Neuronal stem cell (in vitro differentiated cells): Measurements from ENCODE around the gene ITGA3.

Source experiments
- DNase-seq: peaks from one replicate; pipeline ENCODE4 v3.0.0-alpha.2; 2013; ENCODE audit warnings: low spot score
- H2AFZ ChIP-seq: one replicate; pipeline ENCODE4 v1.6.1; 2013; ENCODE audit warnings: mild to moderate bottlenecking, low read length, inconsistent platforms
- H2AK5ac ChIP-seq: 2 replicates; pipeline ENCODE4 v1.6.1; 2013; ENCODE audit warnings: low read depth, mild to moderate bottlenecking, inconsistent platforms, low read length, moderate library complexity, mixed read lengths
- H2BK120ac ChIP-seq: 2 replicates; pipeline ENCODE4 v1.6.1; 2013; ENCODE audit warnings: low read depth, mild to moderate bottlenecking, inconsistent platforms, low read length, moderate library complexity, mixed read lengths
- H2BK12ac ChIP-seq: one replicate; pipeline ENCODE4 v1.6.1; 2013; ENCODE audit warnings: low read length, inconsistent platforms
- H2BK15ac ChIP-seq: 2 replicates; pipeline ENCODE4 v1.6.1; 2013; ENCODE audit warnings: mild to moderate bottlenecking, low read length, inconsistent platforms, mixed read lengths
- H2BK5ac ChIP-seq: one replicate; pipeline ENCODE4 v1.6.1; 2013; ENCODE audit warnings: inconsistent platforms, mild to moderate bottlenecking, low read length, moderate library complexity
- H3K14ac ChIP-seq: one replicate; pipeline ENCODE4 v1.6.1; 2013; ENCODE audit warnings: low read length, inconsistent platforms
- H3K18ac ChIP-seq: 2 replicates; pipeline ENCODE4 v1.6.1; 2013; ENCODE audit warnings: low read length, inconsistent platforms
- H3K23ac ChIP-seq: 2 replicates; pipeline ENCODE4 v1.6.1; 2013; ENCODE audit warnings: low read depth, mild to moderate bottlenecking, mixed read lengths, low read length, inconsistent platforms; ENCODE audit not compliant: poor library complexity
- H3K27ac ChIP-seq: replicated peaks from 3 replicates; pipeline ENCODE4 v1.5.1; 2013; ENCODE audit warnings: low read length, inconsistent platforms
- H3K27me3 ChIP-seq, 3 experiments: 2 replicates each; pipeline ENCODE4 v1.6.1; 2013; ENCODE audit warnings: low read length in 3 of 3, mild to moderate bottlenecking in 2 of 3, inconsistent platforms in 1 of 3, low read depth in 1 of 3, mixed read lengths in 1 of 3, moderate library complexity in 1 of 3; ENCODE audit not compliant: control insufficient read depth in 3 of 3, insufficient read depth in 3 of 3
- H3K36me3 ChIP-seq, 2 donors: replicated peaks in 1 of 2; 2 replicates each; pipeline ENCODE4 v1.6.1; 2013; ENCODE audit warnings: low read length in 2 of 2; ENCODE audit not compliant: control insufficient read depth in 2 of 2, insufficient read depth in 2 of 2
- H3K4ac ChIP-seq: 2 replicates; pipeline ENCODE4 v1.6.1; 2013; ENCODE audit warnings: inconsistent platforms, mild to moderate bottlenecking, low read length, moderate library complexity
- H3K4me1 ChIP-seq, 2 donors: 1 replicate in 1 of 2; 2 replicates in 1 of 2; pipeline ENCODE4 v1.6.1; 2013; ENCODE audit warnings: low read length in 2 of 2, low read depth in 1 of 2; ENCODE audit not compliant: control insufficient read depth in 2 of 2, insufficient read depth in 1 of 2
- H3K4me2 ChIP-seq: one replicate; pipeline ENCODE4 v1.6.1; 2013; ENCODE audit warnings: mild to moderate bottlenecking, low read length, inconsistent platforms; ENCODE audit not compliant: insufficient read depth, poor library complexity, severe bottlenecking
- H3K4me3 ChIP-seq, 2 donors: 2 replicates each; pipeline ENCODE4 v1.5.1; 2013; ENCODE audit warnings: low read length in 2 of 2, mild to moderate bottlenecking in 2 of 2, inconsistent platforms in 1 of 2, moderate library complexity in 1 of 2
- H3K79me1 ChIP-seq: one replicate; pipeline ENCODE4 v1.6.1; 2013; ENCODE audit warnings: low read depth, mild to moderate bottlenecking, inconsistent platforms, low read length, moderate library complexity
- H3K9ac ChIP-seq: one replicate; pipeline ENCODE4 v1.6.1; 2013; ENCODE audit warnings: mild to moderate bottlenecking, low read depth, low read length, inconsistent platforms; ENCODE audit not compliant: poor library complexity
- H3K9me3 ChIP-seq, 2 donors: replicated peaks in 1 of 2; 2 replicates each; pipeline versions ENCODE3 to v1.6.1; 2013; ENCODE audit warnings: low read length in 2 of 2, mild to moderate bottlenecking in 2 of 2, inconsistent platforms in 1 of 2, low read depth in 1 of 2, mixed read lengths in 1 of 2, moderate library complexity in 1 of 2; ENCODE audit not compliant: control insufficient read depth in 2 of 2, insufficient read depth in 1 of 2
- H4K8ac ChIP-seq: one replicate; pipeline ENCODE4 v1.6.1; 2013; ENCODE audit warnings: low read depth, mild to moderate bottlenecking, inconsistent platforms, low read length, moderate library complexity
- H4K91ac ChIP-seq: one replicate; pipeline ENCODE4 v1.6.1; 2013; ENCODE audit warnings: low read length, low read depth, mild to moderate bottlenecking, inconsistent platforms; ENCODE audit not compliant: poor library complexity
- WGBS, 2 donors: extraction: QIAGEN DNeasy Blood & Tissue Kit; methylation state at CpG; one replicate each; pipeline ENCODE4 v1.1.7; 2013; ENCODE audit warnings: missing lambda C conversion rate in 2 of 2, mixed read lengths in 1 of 2; ENCODE audit not compliant: insufficient read length in 2 of 2, insufficient replicate concordance in 1 of 2; ENCODE audit errors: extremely low coverage in 2 of 2; 5-methylcytosine and 5-hydroxymethylcytosine counted together

ITGA3 gene

DNA sequence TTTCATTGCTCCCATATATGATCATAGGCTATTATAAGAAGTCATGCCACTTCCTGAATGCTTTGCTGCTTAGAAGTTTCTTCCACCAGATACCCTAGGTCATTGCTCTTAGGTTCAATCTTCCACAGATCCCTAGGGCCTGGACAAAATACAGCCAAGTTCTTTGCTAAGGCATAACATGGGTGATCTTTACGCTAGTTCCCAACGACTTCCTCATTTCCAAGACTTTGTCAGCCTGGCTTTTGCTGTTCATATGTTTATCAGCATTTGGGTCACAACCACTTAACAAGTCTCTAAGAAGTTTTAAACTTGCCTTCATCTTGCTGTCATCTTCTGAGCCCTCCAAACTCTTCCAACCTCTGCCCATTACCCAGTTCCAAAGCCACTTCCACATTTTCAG lies 40.8 kb upstream of the ITGA3 start:
- no peak for DNase-seq
- H3K4ac ChIP-seq, result no peak overlapping the region
- no peak overlapping the region for H3K27ac ChIP-seq
- no peaks in the 10 kb centered on the region for H3K9me3 ChIP-seq
- H2BK15ac ChIP-seq, result no peak overlapping the region
- H2BK5ac ChIP-seq, result no peak overlapping the region
- H2AFZ ChIP-seq, result no peak overlapping the region
- H3K36me3 ChIP-seq, result no peaks in the 10 kb centered on the region
- no peaks in the 10 kb centered on the region for H3K27me3 ChIP-seq
- no peak overlapping the region for H3K14ac ChIP-seq
- WGBS, 2 donors, result no CpG with 5 or more reads among the region's 2 CpGs
- H3K18ac ChIP-seq, result no peak overlapping the region
- H3K9ac ChIP-seq, result no peak overlapping the region
- no peak overlapping the region for H3K23ac ChIP-seq
- no peak overlapping the region for H2AK5ac ChIP-seq
- no peak overlapping the region for H2BK12ac ChIP-seq
- H3K4me1 ChIP-seq, result no peaks in the 10 kb centered on the region
- H3K79me1 ChIP-seq, result no peaks in the 10 kb centered on the region
- H3K4me2 ChIP-seq, result no peak overlapping the region
- H4K8ac ChIP-seq, result no peak overlapping the region
- H3K4me3 ChIP-seq, result no peak overlapping the region
- no peak overlapping the region for H4K91ac ChIP-seq
- no peak overlapping the region for H2BK120ac ChIP-seq

GRCh38 chr17:50018909-50019308 lies 37.0 kb upstream of the ITGA3 start:
- Histone ChIP-seq H2BK120ac (no peak overlapping the region), H3K79me1 (no peaks in the 10 kb centered on the region), H3K14ac (no peak overlapping the region), H3K4ac (no peak overlapping the region), H3K36me3 (no peaks in the 10 kb centered on the region), H3K9ac (no peak overlapping the region), H3K4me1 (peaks cover 4 to 5% of the 10 kb centered on the region in 2 donors), H3K23ac (no peak overlapping the region), H4K8ac (no peak overlapping the region), H2AFZ (no peak overlapping the region), H3K27ac (no peak overlapping the region), H3K27me3 (no peaks in the 10 kb centered on the region), H3K18ac (no peak overlapping the region), H2AK5ac (no peak overlapping the region), H2BK12ac (no peak overlapping the region), H4K91ac (no peak overlapping the region), H3K9me3 (peaks cover 0 to 2% of the 10 kb centered on the region in 2 donors), H2BK5ac (no peak overlapping the region), H3K4me3 (no peak overlapping the region), H3K4me2 (no peak overlapping the region), H2BK15ac (no peak overlapping the region)
- no peak for DNase-seq
- whole genome bisulfite sequencing, 2 donors, result no CpG with 5 or more reads among the region's 1 CpG

- no peak overlapping the region for H3K9ac ChIP-seq
- no peak overlapping the region for H3K18ac ChIP-seq
- H3K9me3 ChIP-seq, result peaks cover 0 to 10% of the 10 kb centered on the region in 2 donors
- H3K36me3 ChIP-seq, result peaks cover 0 to 3% of the 10 kb centered on the region in 2 donors
- no peak overlapping the region for H3K14ac ChIP-seq
- H3K79me1 ChIP-seq, result no peaks in the 10 kb centered on the region
- no peak overlapping the region for H3K4ac ChIP-seq
- no peak overlapping the region for H2AFZ ChIP-seq
- H2AK5ac ChIP-seq, result no peak overlapping the region
- no peak for DNase-seq
- no peak overlapping the region for H2BK15ac ChIP-seq
- H2BK120ac ChIP-seq, result no peak overlapping the region
- no peaks in the 10 kb centered on the region for H3K27me3 ChIP-seq
- WGBS, 2 donors, result no CpG with 5 or more reads among the region's 13 CpGs
- no peak overlapping the region for H2BK5ac ChIP-seq
- peaks cover 4 to 5% of the 10 kb centered on the region in 2 donors for H3K4me1 ChIP-seq
- no peak overlapping the region for H2BK12ac ChIP-seq
- no peak overlapping the region for H3K4me3 ChIP-seq
- H3K4me2 ChIP-seq, result no peak overlapping the region
- no peak overlapping the region for H3K27ac ChIP-seq
- H4K8ac ChIP-seq, result no peak overlapping the region
- no peak overlapping the region for H4K91ac ChIP-seq
- no peak overlapping the region for H3K23ac ChIP-seq
Measured at GRCh38 chr17:50020841-50021599, 34.9 kb upstream of the ITGA3 start.

DNA sequence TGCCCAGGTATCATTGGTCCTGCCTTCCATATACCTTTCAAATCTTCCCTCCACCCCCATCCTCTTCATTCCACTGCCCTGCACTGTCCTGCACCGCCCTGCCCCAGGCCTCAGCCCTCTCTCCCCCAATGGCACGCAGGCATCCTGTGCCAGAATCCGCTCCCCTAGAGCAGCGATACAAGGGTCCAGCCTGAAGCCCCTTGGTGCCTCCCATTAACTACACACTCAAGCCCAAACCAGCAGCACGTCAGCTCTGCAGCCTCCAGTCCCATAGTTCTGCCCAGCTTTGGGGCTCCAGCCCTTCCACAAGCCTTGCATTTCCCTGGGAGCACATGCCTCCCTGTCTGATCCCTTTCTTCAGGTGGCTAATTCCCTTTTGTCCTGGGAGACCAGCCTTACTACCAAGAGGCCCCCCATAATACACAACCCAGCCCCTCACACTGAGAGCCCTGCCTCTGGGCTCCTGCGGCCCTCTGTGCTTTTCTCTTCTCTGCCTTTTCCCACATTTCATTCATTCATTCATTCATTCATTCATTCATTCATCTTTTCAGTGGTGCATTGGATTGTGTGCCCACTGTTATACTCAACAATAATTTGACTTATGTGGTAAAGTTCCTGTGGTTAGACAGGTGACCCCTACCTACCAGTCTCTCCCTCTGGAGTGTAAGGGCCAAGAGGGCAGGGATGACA lies 34.1 kb upstream of the ITGA3 start:
- Histone ChIP-seq H3K14ac (no peak overlapping the region), H4K91ac (no peak overlapping the region), H3K4me3 (no peak overlapping the region), H4K8ac (no peak overlapping the region), H2BK15ac (no peak overlapping the region), H3K23ac (no peak overlapping the region), H3K4me1 (peaks cover 5 to 6% of the 10 kb centered on the region in 2 donors), H3K9me3 (peaks cover 0 to 10% of the 10 kb centered on the region in 2 donors), H3K27me3 (no peaks in the 10 kb centered on the region), H3K9ac (no peak overlapping the region), H3K36me3 (peaks cover 0 to 3% of the 10 kb centered on the region in 2 donors), H2BK120ac (no peak overlapping the region), H3K79me1 (no peaks in the 10 kb centered on the region), H2AFZ (peak overlapping the region; percentile 85), H3K18ac (no peak overlapping the region), H2BK12ac (no peak overlapping the region), H3K4me2 (no peak overlapping the region), H3K4ac (no peak overlapping the region), H2AK5ac (no peak overlapping the region), H2BK5ac (no peak overlapping the region), H3K27ac (no peak overlapping the region)
- no peak for DNase-seq
- no CpG with 5 or more reads among the region's 6 CpGs for WGBS, 2 donors
